Activated naive CD4-positive, alpha-beta T cell treated with anti-CD3 and anti-CD28 coated beads for 36 hours (primary cell): Measurements from ENCODE around the gene IFI27. TPM values are rescaled to one million over a fixed set of nuclear protein-coding genes. Genes with fewer than 3 reads are reported as not detected.
"Not testable (repeated sequence)": the region's sequence is repeated elsewhere in the genome, so short reads cannot be mapped to it uniquely, and the experiment has no call there.

ENCODE experiments used
- CTCF ChIA-PET: fragments of 350-600 bp; sonication (Branson Sonifier 250); formaldehyde crosslinking; loops from one replicate; lab custom pipeline; 2021; ENCODE audit warnings: antibody characterized with exemption; lab: Charles Lee
- DNase-seq: peaks from one replicate; pipeline ENCODE4 v3.0.0-alpha.2; 2020
- H3K27ac Mint-ChIP-seq: one replicate; pipeline ENCODE4 v1.8.0; 2021; ENCODE audit warnings: mild to moderate bottlenecking, mixed read lengths
- H3K27me3 Mint-ChIP-seq: one replicate; pipeline ENCODE4 v1.8.0; 2021; ENCODE audit warnings: low read depth, mixed read lengths
- H3K36me3 Mint-ChIP-seq: one replicate; pipeline ENCODE4 v1.8.0; 2021; ENCODE audit warnings: low read depth, mixed read lengths
- H3K4me1 Mint-ChIP-seq: one replicate; pipeline ENCODE4 v1.8.0; 2021; ENCODE audit warnings: low read depth, mixed read lengths
- H3K4me3 Mint-ChIP-seq: one replicate; pipeline ENCODE4 v1.8.0; 2021; ENCODE audit warnings: mild to moderate bottlenecking, moderate library complexity, mixed read lengths
- H3K9me3 Mint-ChIP-seq: one replicate; pipeline ENCODE4 v1.8.0; 2021; ENCODE audit warnings: mixed read lengths
- intact Hi-C: fragments of 100-400 bp; cut with micrococcal nuclease; formaldehyde crosslinking; loops from one replicate; pipeline ENCODE4 v1.15.1; 2023
- total RNA-seq, 2 experiments: library from RNA; stranded (reverse); gene quantifications; one replicate each; pipeline ENCODE4 v1.2.3, GENCODE V29; 2021

The IFI27 gene
- 1 to 10 TPM; 1.5 to 2.3 TPM for total RNA-seq

- Mint-ChIP-seq H3K9me3 (no peaks in the 10 kb centered on the region), H3K27ac (no peak within 1 kb of the TSS), H3K36me3 (no peaks in the 10 kb centered on the region), H3K27me3 (no peaks in the 10 kb centered on the region), H3K4me1 (no peaks in the 10 kb centered on the region), H3K4me3 (no peak within 1 kb of the TSS)
- intact Hi-C loops = no loop called here
- CTCF ChIA-PET = interaction anchor here (1.4 kb wide), 1 partner anchor 73 kb away, joined by 7 read pairs; no protein-coding TSS in a partner anchor
- no peak for DNase-seq
These were observed at the start of gene IFI27 for GRCh38 chr14:94110552-94111181. IFI27 (plus strand) TSS chr14:94110736.

- Mint-ChIP-seq H3K27ac (no peak overlapping the region), H3K4me1 (peaks cover 71% of the 10 kb centered on the region), H3K27me3 (no peaks in the 10 kb centered on the region), H3K9me3 (no peaks in the 10 kb centered on the region), H3K36me3 (peaks cover 40% of the 10 kb centered on the region), H3K4me3 (no peak overlapping the region)
- CTCF ChIA-PET = no interaction called here
- intact Hi-C loops = no loop called here
- no peak for DNase-seq
These were observed 48.1 kb upstream of the IFI27 start for GRCh38 chr14:94062344-94062940.

DNA sequence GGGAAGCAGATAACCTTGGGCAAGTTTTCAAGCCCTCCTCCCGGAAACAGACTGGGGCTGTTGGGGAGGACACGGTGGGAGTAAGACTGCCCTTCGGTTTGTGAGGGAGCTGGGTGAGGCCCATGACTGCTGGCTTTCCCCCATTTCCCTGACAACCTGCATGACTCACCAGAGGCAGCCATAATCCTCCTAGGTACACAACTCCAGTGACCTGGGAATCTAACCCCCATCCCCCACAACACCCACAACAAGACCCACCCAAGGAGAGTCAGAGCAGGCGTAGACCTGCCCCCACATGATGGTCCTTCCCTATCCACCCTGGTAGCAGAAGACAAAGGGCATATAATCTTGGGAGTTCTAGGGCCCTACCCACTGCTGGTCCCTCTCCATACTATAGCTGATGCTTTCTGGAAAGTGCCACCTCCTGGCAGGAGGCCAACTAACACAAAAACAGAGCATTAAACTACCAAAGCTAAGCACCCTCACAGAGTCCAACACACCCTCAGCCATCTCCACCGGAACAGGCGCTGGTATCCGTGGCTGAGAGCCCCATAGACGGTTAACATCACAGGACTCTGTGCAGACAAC, 44.4 kb upstream of the IFI27 start:
- Mint-ChIP-seq H3K36me3 (peaks cover 54% of the 10 kb centered on the region), H3K27me3 (no peaks in the 10 kb centered on the region), H3K9me3 (peaks cover 29% of the 10 kb centered on the region), H3K4me1 (peaks cover 79% of the 10 kb centered on the region), H3K27ac (peak overlapping the region; percentile 80), H3K4me3 (no peak overlapping the region)
- DNase-seq = no peak
- intact Hi-C loops = loop anchor here (2.0 kb wide), 1 partner anchor 15 kb away; the partner anchor contains the start of genes DDX24 and IFI27L1
- CTCF ChIA-PET = interaction anchor here (1.1 to 3.0 kb wide), 3 partner anchors 30 to 71 kb away, joined by 3 to 16 read pairs (median 8); no protein-coding TSS in a partner anchor

DNA sequence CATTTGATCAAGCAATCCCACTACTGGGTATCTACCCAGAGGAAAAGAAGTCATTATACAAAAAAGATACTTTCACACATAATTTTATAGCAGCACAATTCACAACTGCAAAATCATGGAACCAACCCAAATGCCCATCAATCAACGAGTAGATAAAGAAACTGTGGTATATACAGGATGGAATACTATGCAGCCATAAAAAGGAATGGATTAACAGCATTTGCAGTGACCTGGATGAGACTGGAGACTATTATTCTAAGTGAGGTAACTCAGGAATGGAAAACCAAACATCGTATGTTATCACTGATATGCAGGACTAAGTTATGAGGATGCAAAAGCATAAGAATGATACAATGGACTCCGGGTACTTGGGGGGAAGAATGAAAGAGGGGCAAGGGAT, 38.5 kb upstream of the IFI27 start:
- Mint-ChIP-seq H3K9me3 (peaks cover 51% of the 10 kb centered on the region), H3K36me3 (peaks cover 72% of the 10 kb centered on the region), H3K4me1 (peaks cover 74% of the 10 kb centered on the region)
- DNase-seq, H3K4me3 Mint-ChIP-seq, H3K27me3 Mint-ChIP-seq, H3K27ac Mint-ChIP-seq, intact Hi-C loops: not testable (repeated sequence)
- CTCF ChIA-PET = interaction anchor here (0.7 kb wide), 1 partner anchor 58 kb away, joined by 3 read pairs; no protein-coding TSS in a partner anchor

DNA sequence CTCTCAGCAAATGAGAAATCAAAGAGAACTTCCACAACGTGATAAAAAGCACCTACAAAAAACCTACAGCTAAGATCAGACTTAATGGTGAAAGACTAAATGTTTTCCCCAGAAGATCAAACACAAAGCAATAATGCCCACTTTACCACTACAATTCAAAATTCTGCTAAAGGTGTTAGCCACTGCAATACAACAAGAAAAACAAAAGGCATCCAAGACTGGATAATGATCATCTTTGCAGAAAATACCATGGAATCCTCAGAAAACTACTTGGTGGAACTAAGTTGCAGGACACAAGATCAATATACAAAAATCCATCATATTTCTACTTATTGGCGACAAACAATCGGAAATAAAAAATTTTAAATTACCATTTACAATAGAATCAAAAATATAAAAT, 36.0 kb upstream of the IFI27 start:
- peaks cover 70% of the 10 kb centered on the region for H3K4me1 Mint-ChIP-seq
- CTCF ChIA-PET = interaction anchor here (0.6 kb wide), 1 partner anchor 135 kb away, joined by 3 read pairs; no protein-coding TSS in a partner anchor
- H3K9me3 Mint-ChIP-seq = peaks cover 36% of the 10 kb centered on the region
- no peaks in the 10 kb centered on the region for H3K27me3 Mint-ChIP-seq
- H3K27ac Mint-ChIP-seq = no peak overlapping the region
- peak overlapping the region; percentile 39 for H3K4me3 Mint-ChIP-seq
- peaks cover 76% of the 10 kb centered on the region for H3K36me3 Mint-ChIP-seq
- intact Hi-C loops = no loop called here
- no peak for DNase-seq

GRCh38 chr14:94075008-94075407, 35.5 kb upstream of the IFI27 start:
- CTCF ChIA-PET = no interaction called here
- peak overlapping the region; percentile 8 for H3K4me3 Mint-ChIP-seq
- peaks cover 75% of the 10 kb centered on the region for H3K36me3 Mint-ChIP-seq
- DNase-seq = no peak
- H3K4me1 Mint-ChIP-seq = peaks cover 70% of the 10 kb centered on the region
- no peak overlapping the region for H3K27ac Mint-ChIP-seq
- intact Hi-C loops = no loop called here
- peaks cover 32% of the 10 kb centered on the region for H3K9me3 Mint-ChIP-seq
- no peaks in the 10 kb centered on the region for H3K27me3 Mint-ChIP-seq

GRCh38 chr14:94077111-94077821, 33.3 kb upstream of the IFI27 start:
- Mint-ChIP-seq H3K27ac (peak overlapping the region; percentile 22), H3K36me3 (peaks cover 62% of the 10 kb centered on the region), H3K27me3 (no peaks in the 10 kb centered on the region), H3K4me1 (peaks cover 60% of the 10 kb centered on the region), H3K4me3 (peak overlapping the region; percentile 68), H3K9me3 (peaks cover 17% of the 10 kb centered on the region)
- intact Hi-C loops = no loop called here
- CTCF ChIA-PET = interaction anchor here (0.6 kb wide), 1 partner anchor 27 kb away, joined by 7 read pairs; no protein-coding TSS in a partner anchor
- DNase-seq = no peak

- Mint-ChIP-seq H3K4me3 (peak overlapping the region; percentile 98), H3K27me3 (no peaks in the 10 kb centered on the region), H3K36me3 (peaks cover 59% of the 10 kb centered on the region), H3K27ac (peak overlapping the region; percentile 22), H3K9me3 (peaks cover 15% of the 10 kb centered on the region), H3K4me1 (peaks cover 58% of the 10 kb centered on the region)
- CTCF ChIA-PET = no interaction called here
- intact Hi-C loops = no loop called here
- DNase-seq = no peak
These were observed 32.7 kb upstream of the IFI27 start for GRCh38 chr14:94077823-94078222.

GRCh38 chr14:94079891-94080620, 30.5 kb upstream of the IFI27 start:
- H3K27me3 Mint-ChIP-seq = no peaks in the 10 kb centered on the region
- intact Hi-C loops = loop anchor here (2.0 to 5.0 kb wide), 4 partner anchors 13 to 1077 kb away; partner anchors contain the start of gene DICER1
- CTCF ChIA-PET = interaction anchor here (0.7 to 3.5 kb wide), 3 partner anchors 44 to 405 kb away, joined by 4 to 14 read pairs (median 13); no protein-coding TSS in a partner anchor
- peak overlapping the region; percentile 98 for H3K4me3 Mint-ChIP-seq
- no peak for DNase-seq
- peaks cover 50% of the 10 kb centered on the region for H3K4me1 Mint-ChIP-seq
- peaks cover 7% of the 10 kb centered on the region for H3K9me3 Mint-ChIP-seq
- peaks cover 46% of the 10 kb centered on the region for H3K36me3 Mint-ChIP-seq
- peak overlapping the region; percentile 98 for H3K27ac Mint-ChIP-seq

GRCh38 chr14:94080621-94081385, 29.7 kb upstream of the IFI27 start, which contains the start of the genes DDX24 and IFI27L1:
DDX24 (minus strand) TSS chr14:94081202; CDS start chr14:94079742, 1,460 bp downstream.
IFI27L1 (plus strand) TSS chr14:94081310; CDS start chr14:94096938, 15,628 bp downstream.
- intact Hi-C loops = loop anchor here (1.0 to 5.0 kb wide), 9 partner anchors 8 to 1076 kb away; partner anchors contain the start of genes DICER1, IFI27L2 and OTUB2
- peak within 1 kb of the TSS; percentile 98 for H3K4me3 Mint-ChIP-seq
- CTCF ChIA-PET = interaction anchor here (0.6 to 3.5 kb wide), 7 partner anchors 45 to 404 kb away, joined by 3 to 14 read pairs (median 3); no protein-coding TSS in a partner anchor
- H3K4me1 Mint-ChIP-seq = peaks cover 43% of the 10 kb centered on the region
- no peaks in the 10 kb centered on the region for H3K27me3 Mint-ChIP-seq
- H3K36me3 Mint-ChIP-seq = peaks cover 39% of the 10 kb centered on the region
- DNase-seq = peak; percentile 98
- no peaks in the 10 kb centered on the region for H3K9me3 Mint-ChIP-seq
- H3K27ac Mint-ChIP-seq = peak within 1 kb of the TSS; percentile 98
